Neural cell (in vitro differentiated cells): ENCODE measurements around the gene PEMT.

ENCODE experiments used
- EZH2 ChIP-seq: fragments of 200-600, 300-800 bp; shearing (Covaris generic), sonication (generic); IDR thresholded peaks from 2 replicates; pipeline ENCODE4 v1.6.1; 2014; ENCODE audit warnings: antibody characterized with exemption, low read length, borderline replicate concordance, mild to moderate bottlenecking; ENCODE audit not compliant: insufficient read depth, poor library complexity, severe bottlenecking
- MXI1 ChIP-seq: fragments of 450-650 bp; conservative IDR thresholded peaks from 2 replicates; pipeline ENCODE4 v1.6.1; 2014; ENCODE audit warnings: antibody characterized with exemption, mild to moderate bottlenecking; ENCODE audit not compliant: poor library complexity, severe bottlenecking
- TF ChIP-seq, protein P1 (sequence below): fragments of 450-650 bp; IDR thresholded peaks from 2 replicates; pipeline ENCODE4 v1.5.1; 2014; ENCODE audit warnings: antibody characterized with exemption, mild to moderate bottlenecking, moderate library complexity; ENCODE audit not compliant: poor library complexity, severe bottlenecking

DNA sequence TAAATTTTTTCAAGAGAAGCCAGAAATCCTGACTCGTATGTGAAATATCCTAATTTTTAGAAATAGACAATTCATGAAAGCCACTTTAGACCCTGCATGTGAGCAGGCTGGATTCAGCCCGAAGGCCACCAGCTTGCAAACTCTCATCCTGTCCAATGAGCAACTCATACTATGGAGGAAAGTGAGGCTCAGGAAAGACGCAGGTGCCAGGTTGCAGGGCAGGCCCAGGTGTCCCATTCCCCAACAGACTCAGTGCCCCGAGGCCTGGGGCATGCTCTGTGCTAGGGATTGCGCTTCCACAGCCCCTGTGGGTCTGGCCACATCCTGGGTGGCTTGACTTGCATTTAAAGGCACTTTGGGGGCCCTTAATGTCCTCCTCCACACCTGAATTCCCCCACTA is 78.6 kb downstream of the PEMT start:
- TF ChIP-seq, protein P1, sequence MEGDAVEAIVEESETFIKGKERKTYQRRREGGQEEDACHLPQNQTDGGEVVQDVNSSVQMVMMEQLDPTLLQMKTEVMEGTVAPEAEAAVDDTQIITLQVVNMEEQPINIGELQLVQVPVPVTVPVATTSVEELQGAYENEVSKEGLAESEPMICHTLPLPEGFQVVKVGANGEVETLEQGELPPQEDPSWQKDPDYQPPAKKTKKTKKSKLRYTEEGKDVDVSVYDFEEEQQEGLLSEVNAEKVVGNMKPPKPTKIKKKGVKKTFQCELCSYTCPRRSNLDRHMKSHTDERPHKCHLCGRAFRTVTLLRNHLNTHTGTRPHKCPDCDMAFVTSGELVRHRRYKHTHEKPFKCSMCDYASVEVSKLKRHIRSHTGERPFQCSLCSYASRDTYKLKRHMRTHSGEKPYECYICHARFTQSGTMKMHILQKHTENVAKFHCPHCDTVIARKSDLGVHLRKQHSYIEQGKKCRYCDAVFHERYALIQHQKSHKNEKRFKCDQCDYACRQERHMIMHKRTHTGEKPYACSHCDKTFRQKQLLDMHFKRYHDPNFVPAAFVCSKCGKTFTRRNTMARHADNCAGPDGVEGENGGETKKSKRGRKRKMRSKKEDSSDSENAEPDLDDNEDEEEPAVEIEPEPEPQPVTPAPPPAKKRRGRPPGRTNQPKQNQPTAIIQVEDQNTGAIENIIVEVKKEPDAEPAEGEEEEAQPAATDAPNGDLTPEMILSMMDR: no peak
- no peak for TF ChIP-seq EZH2
- TF ChIP-seq MXI1: no peak
